Measurements from ENCODE around the gene GPR148.

GPR148 gene

DNA sequence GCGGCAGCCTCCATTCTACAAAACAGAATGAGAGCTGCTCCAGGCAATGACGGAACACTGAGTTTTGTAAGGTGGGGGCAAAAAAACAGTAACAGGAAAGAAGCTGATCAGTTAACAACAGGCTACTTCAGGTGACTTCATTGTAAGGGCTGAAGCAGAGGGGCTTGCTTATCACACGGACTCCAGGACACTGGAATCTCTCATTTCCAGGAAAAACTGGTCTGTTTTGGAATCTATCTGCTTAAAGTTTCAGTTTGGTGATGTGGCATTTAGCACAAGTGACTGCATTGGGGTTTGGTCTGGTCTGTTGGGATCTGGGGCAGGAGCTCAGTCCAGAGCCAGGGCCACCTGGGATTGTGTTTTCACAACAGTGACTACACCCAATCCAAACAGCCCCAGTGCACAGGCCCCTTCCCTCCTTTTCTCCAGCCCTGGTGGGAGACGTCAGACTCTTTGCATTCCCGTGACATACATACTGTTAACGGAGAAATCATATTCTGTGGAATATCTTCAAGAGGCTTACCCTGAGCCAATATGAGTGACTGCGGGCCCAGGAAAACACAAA, 40.6 kb downstream of the GPR148 start:
- DNase-seq (ENCODE audit: low spot score) = no peak

DNA sequence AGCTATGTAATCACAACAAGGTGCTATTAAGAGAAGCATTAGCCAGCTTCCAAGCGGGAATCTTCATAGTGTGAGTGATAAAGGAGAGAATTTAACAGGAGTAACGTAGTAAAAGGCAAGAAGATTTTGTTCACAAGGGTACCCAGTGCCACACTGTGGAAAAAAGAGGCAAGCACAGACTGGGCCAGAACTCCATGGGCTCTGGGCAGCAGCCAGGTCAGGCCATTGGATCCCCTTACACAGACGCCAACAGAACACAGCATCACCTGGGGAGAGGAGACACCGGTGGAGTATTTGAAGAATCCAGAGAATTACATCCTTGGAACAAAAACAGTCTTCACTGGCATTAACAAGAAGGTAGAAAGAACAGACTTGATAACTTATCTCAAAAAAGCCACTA, 47.7 kb downstream of the GPR148 start:
- no peak for DNase-seq (ENCODE audit: low spot score)

DNA sequence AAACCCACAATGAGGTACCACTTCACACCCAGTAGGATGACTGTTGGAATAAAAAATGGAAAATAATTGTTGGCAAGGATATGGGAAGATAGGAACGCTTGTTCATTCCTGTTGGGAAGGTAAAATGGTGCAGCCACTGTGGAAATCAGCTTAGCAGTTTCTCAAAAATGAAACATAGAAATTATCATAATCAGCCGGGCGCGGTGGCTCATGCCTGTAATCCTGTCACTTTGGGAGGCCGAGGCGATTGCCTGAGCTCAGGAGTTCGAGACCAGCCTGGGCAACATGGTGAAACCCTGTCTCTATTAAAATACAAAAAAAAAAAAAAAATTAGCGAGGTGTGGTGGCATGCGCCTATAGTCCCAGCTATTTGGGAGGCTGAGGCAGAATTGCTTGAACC, 49.9 kb downstream of the GPR148 start:
- no peak for DNase-seq (ENCODE audit: low spot score)
